GM12801 (cell line): ENCODE measurements around the gene CYB5R3.

Experiments used
- TF ChIP-seq, protein P1 (sequence below): IDR thresholded peaks from one replicate; pipeline ENCODE4 v1.5.1; 2011; ENCODE audit warnings: control low read depth; ENCODE audit not compliant: insufficient read length; ENCODE audit errors: extremely low read depth

The CYB5R3 gene

DNA sequence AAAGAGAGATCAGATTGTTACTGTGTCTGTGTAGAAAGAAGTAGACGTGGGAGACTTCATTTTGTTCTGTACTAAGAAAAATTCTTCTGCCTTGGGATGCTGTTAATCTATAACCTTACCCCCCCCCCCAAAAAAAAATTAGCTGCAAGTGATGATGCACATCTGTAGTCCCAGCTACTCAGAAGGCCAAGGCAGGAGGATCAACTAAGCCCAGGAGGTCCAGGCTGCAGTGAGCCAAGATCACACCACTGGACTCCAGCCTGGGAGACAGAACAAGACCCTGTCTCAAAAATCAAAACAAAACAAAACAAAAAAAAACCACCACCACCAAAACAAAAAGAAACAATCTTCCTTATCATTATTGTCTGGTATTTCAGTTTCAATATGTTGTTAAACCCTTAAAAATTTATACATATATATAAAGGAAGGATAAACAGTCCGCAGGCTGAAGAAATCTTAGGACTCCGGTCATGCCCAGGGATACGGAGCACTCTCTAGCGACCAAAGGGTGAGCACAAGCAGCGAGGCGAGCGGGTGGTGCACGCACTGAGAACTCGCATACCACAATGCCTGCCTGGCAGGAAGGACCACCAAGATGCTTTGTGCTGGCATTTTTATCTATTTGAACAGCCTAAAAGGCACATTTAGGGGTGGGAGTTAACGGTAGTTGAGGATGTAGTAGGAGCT lies 40.9 kb downstream of the CYB5R3 start:
- TF ChIP-seq, protein P1, sequence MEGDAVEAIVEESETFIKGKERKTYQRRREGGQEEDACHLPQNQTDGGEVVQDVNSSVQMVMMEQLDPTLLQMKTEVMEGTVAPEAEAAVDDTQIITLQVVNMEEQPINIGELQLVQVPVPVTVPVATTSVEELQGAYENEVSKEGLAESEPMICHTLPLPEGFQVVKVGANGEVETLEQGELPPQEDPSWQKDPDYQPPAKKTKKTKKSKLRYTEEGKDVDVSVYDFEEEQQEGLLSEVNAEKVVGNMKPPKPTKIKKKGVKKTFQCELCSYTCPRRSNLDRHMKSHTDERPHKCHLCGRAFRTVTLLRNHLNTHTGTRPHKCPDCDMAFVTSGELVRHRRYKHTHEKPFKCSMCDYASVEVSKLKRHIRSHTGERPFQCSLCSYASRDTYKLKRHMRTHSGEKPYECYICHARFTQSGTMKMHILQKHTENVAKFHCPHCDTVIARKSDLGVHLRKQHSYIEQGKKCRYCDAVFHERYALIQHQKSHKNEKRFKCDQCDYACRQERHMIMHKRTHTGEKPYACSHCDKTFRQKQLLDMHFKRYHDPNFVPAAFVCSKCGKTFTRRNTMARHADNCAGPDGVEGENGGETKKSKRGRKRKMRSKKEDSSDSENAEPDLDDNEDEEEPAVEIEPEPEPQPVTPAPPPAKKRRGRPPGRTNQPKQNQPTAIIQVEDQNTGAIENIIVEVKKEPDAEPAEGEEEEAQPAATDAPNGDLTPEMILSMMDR = no peak

DNA sequence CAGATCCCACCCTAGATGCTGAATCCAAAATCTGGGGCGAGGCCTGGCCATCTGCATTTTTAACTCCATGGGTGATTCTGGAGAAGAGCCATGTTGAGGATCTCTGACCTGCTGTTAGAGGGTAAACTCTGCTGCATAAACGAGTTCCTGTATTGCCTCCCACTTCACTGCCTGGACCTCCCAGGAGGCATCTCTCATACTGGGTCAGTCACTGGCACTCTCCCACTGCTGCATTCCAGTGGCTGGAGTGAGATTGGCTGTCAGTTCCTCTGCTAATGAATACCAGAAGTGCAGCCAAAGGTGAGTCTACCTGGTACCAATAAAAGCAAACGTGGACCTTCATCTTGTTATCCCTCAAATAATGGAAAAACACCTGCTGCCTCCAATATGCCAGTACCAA lies 44.8 kb downstream of the CYB5R3 start:
- TF ChIP-seq, protein P1 = no peak

DNA sequence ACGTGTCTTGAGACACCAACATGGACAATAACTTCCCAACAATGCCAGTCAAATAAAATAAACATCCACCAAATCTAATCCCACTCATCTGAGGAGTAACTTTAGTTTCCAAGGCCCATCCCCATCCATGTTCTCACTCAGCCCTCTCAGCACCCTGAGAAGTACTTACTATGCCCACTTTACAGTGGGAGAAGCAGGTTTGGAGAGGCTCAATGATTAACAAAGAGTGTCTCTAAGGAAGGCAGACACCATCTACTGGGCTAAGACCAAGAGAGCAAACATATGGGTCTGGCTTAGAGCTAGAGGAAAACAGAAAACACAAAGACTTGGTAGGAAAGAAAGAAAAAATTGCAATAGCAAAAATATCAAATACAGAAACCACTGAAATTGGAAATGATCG lies 45.8 kb downstream of the CYB5R3 start:
- TF ChIP-seq, protein P1 = no peak

DNA sequence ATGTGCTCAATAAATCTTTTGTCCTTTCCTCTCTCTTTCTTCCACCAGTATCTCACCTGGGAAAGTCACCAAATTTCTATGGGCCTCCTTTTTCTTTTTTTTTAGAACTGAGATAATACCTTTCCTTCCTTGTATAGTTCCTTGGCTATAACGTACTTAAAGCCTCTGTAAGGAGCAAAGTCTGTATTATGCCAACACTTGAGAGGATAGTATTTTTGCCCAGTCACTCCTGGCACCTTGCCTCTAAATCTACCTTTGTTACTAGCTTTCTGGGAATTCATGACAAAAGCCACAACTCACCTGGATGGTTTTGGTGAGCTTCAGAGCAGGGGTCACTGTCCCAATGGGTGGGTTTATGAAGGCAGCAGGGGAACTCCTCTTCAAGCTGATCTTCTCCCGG lies 46.7 kb downstream of the CYB5R3 start:
- TF ChIP-seq, protein P1 = no peak

DNA sequence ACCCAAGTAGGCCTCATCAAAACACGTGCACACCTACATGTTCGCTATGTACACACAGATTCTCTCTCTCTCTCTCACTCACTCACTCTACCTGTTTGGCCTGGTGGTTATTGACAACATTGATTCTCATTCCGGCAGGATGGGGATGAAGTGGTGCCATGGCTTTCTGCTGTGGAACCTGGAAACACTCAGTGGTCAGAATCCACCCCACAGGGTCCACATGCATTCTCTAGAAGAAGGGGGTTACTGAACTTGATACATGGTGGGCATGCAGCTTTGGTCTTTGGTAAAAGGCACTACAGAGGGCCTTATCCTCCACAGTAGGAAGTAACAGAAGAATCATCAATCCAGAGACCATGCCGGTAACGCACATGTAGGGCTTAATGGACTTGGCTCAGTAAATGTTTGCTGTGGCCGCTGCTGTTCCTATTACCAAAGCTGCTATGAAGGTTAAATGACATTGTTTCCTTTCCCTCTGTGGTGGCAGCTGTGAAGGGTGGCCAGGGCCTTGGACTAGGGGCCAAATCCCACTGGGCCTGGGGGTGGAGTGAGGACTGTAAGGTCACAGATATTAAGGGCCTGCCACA lies 47.2 kb downstream of the CYB5R3 start:
- TF ChIP-seq, protein P1 = no peak

DNA sequence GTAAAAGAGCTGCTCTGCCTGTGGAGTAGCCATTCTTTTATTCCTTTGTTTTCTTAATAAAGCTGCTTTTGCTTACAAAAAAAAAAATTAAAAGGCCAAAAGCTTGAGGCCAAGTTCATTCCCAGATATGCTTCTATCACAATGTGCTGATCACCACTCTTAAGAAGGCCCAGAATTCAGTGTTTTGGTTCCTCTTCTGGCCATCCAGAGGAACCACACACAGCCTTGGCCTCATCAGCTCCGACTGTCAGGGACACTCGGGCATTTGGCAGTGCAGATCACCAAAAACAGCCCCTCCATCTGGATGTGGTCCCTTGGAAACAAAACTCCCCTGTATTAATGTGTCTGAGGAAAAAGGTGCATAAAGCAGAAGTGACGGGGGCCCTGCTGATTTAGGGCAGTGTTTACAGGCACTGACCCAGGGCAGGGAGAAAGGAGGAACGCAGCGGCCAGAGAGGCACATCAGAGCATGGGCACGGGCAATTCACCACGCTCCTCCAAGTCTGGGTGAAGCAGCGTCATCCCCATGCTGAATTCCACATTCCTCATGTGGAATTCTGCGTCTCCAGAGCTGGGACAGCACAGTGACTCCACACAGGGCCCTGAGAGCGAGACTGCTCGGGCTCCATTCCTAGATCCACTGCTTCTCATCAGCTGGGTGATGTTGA lies 52.2 kb downstream of the CYB5R3 start:
- TF ChIP-seq, protein P1 = no peak

DNA sequence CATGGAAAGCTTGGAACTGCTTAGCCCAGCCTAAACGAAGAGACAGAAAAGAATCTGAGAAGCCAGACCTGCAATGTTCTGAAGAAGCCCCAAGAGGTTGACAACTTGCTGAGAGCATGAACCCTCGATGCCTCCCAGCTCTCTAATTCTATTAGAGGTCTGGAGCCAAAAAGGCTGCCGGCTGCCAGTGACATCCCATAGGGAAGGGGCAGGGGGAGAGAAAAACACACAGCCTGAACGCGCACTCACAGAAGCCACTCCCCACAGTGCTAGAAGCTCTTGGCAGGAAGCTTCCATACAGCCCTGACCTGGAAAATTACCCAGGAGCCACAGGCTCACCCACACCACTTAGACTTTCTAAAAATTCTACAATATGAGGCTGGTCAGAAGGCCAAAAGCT lies 52.9 kb downstream of the CYB5R3 start:
- TF ChIP-seq, protein P1 = no peak
